Ishikawa (cell line): Measurements from ENCODE around the gene DNAH7.

Source experiments
- CREB1 ChIP-seq: IDR thresholded peaks from 2 replicates; pipeline ENCODE4 v1.6.1; 2012; ENCODE audit warnings: low read depth
- EGR1 ChIP-seq: IDR thresholded peaks from 2 replicates; pipeline ENCODE4 v1.6.1; 2012
- EP300 ChIP-seq: IDR thresholded peaks from 2 replicates; pipeline ENCODE4 v1.6.1; 2012; ENCODE audit warnings: borderline replicate concordance
- FOXM1 ChIP-seq: IDR thresholded peaks from 2 replicates; pipeline ENCODE4 v1.6.1; 2012; ENCODE audit warnings: low read depth, borderline replicate concordance
- NFIC ChIP-seq: IDR thresholded peaks from 2 replicates; pipeline ENCODE4 v1.6.1; 2012
- RAD21 ChIP-seq: IDR thresholded peaks from 2 replicates; pipeline ENCODE4 v1.6.1; 2012; ENCODE audit warnings: low read depth
- TAF1 ChIP-seq: IDR thresholded peaks from 2 replicates; pipeline ENCODE4 v1.6.1; 2012; ENCODE audit warnings: low read depth, mild to moderate bottlenecking
- TCF12 ChIP-seq: IDR thresholded peaks from 2 replicates; pipeline ENCODE4 v1.6.1; 2012; ENCODE audit warnings: low read depth
- TEAD4 ChIP-seq: IDR thresholded peaks from 2 replicates; pipeline ENCODE4 v1.6.1; 2012
- YY1 ChIP-seq: IDR thresholded peaks from 2 replicates; pipeline ENCODE4 v1.6.1; 2012; ENCODE audit warnings: low read depth
- ZBTB7A ChIP-seq: IDR thresholded peaks from 2 replicates; pipeline ENCODE4 v1.6.1; 2012; ENCODE audit warnings: low read depth
- TF ChIP-seq, protein P1 (sequence below): IDR thresholded peaks from 2 replicates; pipeline ENCODE4 v1.6.1; 2012
- TF ChIP-seq, protein P2 (sequence below): IDR thresholded peaks from 2 replicates; pipeline ENCODE4 v1.6.1; 2012; ENCODE audit warnings: low read depth, mild to moderate bottlenecking

DNA sequence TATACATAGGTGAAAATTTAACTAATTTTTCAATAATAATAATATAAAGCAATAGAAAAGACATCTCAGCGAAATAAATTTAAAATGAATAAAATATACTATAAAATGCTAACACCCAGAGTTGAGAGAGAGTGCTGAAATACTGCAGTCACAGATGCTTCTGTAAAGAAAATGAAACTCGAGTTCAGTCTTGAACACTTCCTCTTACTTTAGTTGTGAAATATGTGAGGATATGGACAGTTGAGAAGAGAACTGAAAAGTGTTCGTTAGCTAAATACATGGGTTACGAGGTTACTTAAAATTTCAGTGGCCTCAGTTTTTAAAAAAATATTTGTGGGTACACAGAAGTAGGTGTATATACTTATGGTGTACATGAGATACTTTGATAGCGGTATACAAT, 106.8 kb downstream of the DNAH7 start:
- TF ChIP-seq EP300 = no peak
- no peak for TF ChIP-seq TAF1
- TF ChIP-seq, protein P1, sequence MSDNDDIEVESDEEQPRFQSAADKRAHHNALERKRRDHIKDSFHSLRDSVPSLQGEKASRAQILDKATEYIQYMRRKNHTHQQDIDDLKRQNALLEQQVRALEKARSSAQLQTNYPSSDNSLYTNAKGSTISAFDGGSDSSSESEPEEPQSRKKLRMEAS = no peak
- no peak for TF ChIP-seq EGR1
- no peak for TF ChIP-seq RAD21
- no peak for TF ChIP-seq NFIC
- no peak for TF ChIP-seq TCF12
- TF ChIP-seq, protein P2, sequence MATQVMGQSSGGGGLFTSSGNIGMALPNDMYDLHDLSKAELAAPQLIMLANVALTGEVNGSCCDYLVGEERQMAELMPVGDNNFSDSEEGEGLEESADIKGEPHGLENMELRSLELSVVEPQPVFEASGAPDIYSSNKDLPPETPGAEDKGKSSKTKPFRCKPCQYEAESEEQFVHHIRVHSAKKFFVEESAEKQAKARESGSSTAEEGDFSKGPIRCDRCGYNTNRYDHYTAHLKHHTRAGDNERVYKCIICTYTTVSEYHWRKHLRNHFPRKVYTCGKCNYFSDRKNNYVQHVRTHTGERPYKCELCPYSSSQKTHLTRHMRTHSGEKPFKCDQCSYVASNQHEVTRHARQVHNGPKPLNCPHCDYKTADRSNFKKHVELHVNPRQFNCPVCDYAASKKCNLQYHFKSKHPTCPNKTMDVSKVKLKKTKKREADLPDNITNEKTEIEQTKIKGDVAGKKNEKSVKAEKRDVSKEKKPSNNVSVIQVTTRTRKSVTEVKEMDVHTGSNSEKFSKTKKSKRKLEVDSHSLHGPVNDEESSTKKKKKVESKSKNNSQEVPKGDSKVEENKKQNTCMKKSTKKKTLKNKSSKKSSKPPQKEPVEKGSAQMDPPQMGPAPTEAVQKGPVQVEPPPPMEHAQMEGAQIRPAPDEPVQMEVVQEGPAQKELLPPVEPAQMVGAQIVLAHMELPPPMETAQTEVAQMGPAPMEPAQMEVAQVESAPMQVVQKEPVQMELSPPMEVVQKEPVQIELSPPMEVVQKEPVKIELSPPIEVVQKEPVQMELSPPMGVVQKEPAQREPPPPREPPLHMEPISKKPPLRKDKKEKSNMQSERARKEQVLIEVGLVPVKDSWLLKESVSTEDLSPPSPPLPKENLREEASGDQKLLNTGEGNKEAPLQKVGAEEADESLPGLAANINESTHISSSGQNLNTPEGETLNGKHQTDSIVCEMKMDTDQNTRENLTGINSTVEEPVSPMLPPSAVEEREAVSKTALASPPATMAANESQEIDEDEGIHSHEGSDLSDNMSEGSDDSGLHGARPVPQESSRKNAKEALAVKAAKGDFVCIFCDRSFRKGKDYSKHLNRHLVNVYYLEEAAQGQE = no peak
- TF ChIP-seq ZBTB7A = no peak
- no peak for TF ChIP-seq YY1
- no peak for TF ChIP-seq TEAD4
- no peak for TF ChIP-seq CREB1
- TF ChIP-seq FOXM1 = no peak
